BE2C (cell line): ENCODE results near the gene FOXB2.
"Not testable (repeated sequence)": the region's sequence is repeated elsewhere in the genome, so short reads cannot be mapped to it uniquely, and the experiment has no call there.

Source experiments
- DNase-seq: peaks from one replicate; pipeline ENCODE4 v3.0.0-alpha.2; 2020
- H3K27me3 ChIP-seq: fragments of 250-450 bp; sonication (Bioruptor Pico); 2 replicates; pipeline ENCODE4 v1.5.1; 2020; ENCODE audit warnings: mild to moderate bottlenecking
- H3K36me3 ChIP-seq: fragments of 250-450 bp; sonication (Bioruptor Pico); 2 replicates; pipeline ENCODE4 v1.5.1; 2020; ENCODE audit warnings: mild to moderate bottlenecking
- H3K4me1 ChIP-seq: fragments of 250-450 bp; sonication (Bioruptor Pico); 2 replicates; pipeline ENCODE4 v1.5.1; 2020
- H3K4me3 ChIP-seq: 2 replicates; pipeline ENCODE4 v1.5.1; 2011; ENCODE audit warnings: low read depth, low read length
- H3K9me3 ChIP-seq: fragments of 250-450 bp; sonication (Bioruptor Pico); 2 replicates; pipeline ENCODE4 v1.5.1; 2020
- TF ChIP-seq, protein P1 (sequence below): IDR thresholded peaks from 2 replicates; pipeline ENCODE4 v1.5.1; 2012; ENCODE audit warnings: mild to moderate bottlenecking, low read depth, low read length

The FOXB2 gene

DNA sequence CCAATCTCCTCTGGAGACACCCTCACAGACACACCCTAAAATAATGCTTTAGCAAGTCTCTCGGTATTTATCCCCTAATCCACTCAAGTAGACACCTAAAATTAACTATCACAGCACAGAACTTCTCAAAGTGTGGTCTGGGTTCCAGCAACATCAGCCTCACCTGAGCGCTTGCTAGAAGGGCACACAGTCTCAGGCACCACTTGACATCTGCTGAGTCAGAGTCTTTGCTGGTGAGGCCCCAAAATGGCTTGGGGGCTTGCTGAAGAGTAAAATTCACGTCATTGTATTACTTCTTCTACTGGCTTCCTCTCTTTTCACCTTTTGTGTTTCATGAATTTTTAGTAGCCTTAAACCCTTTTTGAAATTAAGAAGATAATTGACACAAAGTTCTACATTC lies 9.0 kb downstream of the FOXB2 start:
- no peaks in the 10 kb centered on the region for H3K36me3 ChIP-seq
- no peak for DNase-seq
- TF ChIP-seq, protein P1, sequence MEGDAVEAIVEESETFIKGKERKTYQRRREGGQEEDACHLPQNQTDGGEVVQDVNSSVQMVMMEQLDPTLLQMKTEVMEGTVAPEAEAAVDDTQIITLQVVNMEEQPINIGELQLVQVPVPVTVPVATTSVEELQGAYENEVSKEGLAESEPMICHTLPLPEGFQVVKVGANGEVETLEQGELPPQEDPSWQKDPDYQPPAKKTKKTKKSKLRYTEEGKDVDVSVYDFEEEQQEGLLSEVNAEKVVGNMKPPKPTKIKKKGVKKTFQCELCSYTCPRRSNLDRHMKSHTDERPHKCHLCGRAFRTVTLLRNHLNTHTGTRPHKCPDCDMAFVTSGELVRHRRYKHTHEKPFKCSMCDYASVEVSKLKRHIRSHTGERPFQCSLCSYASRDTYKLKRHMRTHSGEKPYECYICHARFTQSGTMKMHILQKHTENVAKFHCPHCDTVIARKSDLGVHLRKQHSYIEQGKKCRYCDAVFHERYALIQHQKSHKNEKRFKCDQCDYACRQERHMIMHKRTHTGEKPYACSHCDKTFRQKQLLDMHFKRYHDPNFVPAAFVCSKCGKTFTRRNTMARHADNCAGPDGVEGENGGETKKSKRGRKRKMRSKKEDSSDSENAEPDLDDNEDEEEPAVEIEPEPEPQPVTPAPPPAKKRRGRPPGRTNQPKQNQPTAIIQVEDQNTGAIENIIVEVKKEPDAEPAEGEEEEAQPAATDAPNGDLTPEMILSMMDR: no peak
- no peaks in the 10 kb centered on the region for H3K9me3 ChIP-seq
- H3K27me3 ChIP-seq: peaks cover 72% of the 10 kb centered on the region
- H3K4me1 ChIP-seq: no peaks in the 10 kb centered on the region
- no peak overlapping the region for H3K4me3 ChIP-seq

DNA sequence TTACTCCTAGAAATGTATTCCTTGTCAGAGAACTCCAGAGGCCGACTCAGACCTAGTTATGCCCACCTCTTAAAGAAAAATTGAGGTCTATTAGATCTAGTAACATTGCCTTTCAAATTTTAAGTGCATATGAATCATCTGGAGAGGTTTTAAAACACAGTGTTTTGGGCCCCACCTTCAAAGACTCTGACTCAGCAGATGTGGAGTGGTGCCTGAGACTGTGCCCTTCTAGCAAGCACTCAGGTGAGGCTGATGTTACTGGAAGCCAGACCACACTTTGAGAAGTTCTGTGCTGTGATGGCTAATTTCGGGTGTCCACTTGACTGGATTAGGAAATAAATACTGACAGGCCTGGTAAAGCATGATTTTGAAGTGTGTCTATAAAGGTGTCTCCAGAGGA lies 10.6 kb downstream of the FOXB2 start:
- Histone ChIP-seq H3K36me3 (no peaks in the 10 kb centered on the region), H3K4me3 (no peak overlapping the region), H3K27me3 (peaks cover 65% of the 10 kb centered on the region), H3K9me3 (no peaks in the 10 kb centered on the region), H3K4me1 (no peaks in the 10 kb centered on the region)
- TF ChIP-seq, protein P1: no peak
- DNase-seq: no peak

- H3K9me3 ChIP-seq: no peaks in the 10 kb centered on the region
- TF ChIP-seq, protein P1: no peak
- no peaks in the 10 kb centered on the region for H3K36me3 ChIP-seq
- no peaks in the 10 kb centered on the region for H3K4me1 ChIP-seq
- peaks cover 21% of the 10 kb centered on the region for H3K27me3 ChIP-seq
- no peak for DNase-seq
- no peak overlapping the region for H3K4me3 ChIP-seq
Measured at GRCh38 chr9:77038281-77039036, 19.0 kb downstream of the FOXB2 start.

- H3K4me3 ChIP-seq: no peak overlapping the region
- peaks cover 21% of the 10 kb centered on the region for H3K27me3 ChIP-seq
- H3K9me3 ChIP-seq: no peaks in the 10 kb centered on the region
- TF ChIP-seq, protein P1: no peak
- H3K36me3 ChIP-seq: no peaks in the 10 kb centered on the region
- no peak for DNase-seq
- no peaks in the 10 kb centered on the region for H3K4me1 ChIP-seq
Measured at GRCh38 chr9:77040340-77040739, 20.9 kb downstream of the FOXB2 start.

- H3K4me3 ChIP-seq, H3K36me3 ChIP-seq, DNase-seq, H3K9me3 ChIP-seq, H3K4me1 ChIP-seq: not testable (repeated sequence)
- peaks cover 46% of the 10 kb centered on the region for H3K27me3 ChIP-seq
Measured at GRCh38 chr9:77043743-77044142, 24.3 kb downstream of the FOXB2 start.

GRCh38 chr9:77060681-77061080 lies 41.2 kb downstream of the FOXB2 start:
- not testable (repeated sequence) for H3K4me1 ChIP-seq, H3K9me3 ChIP-seq, DNase-seq, H3K36me3 ChIP-seq, H3K4me3 ChIP-seq
- peaks cover 38% of the 10 kb centered on the region for H3K27me3 ChIP-seq

DNA sequence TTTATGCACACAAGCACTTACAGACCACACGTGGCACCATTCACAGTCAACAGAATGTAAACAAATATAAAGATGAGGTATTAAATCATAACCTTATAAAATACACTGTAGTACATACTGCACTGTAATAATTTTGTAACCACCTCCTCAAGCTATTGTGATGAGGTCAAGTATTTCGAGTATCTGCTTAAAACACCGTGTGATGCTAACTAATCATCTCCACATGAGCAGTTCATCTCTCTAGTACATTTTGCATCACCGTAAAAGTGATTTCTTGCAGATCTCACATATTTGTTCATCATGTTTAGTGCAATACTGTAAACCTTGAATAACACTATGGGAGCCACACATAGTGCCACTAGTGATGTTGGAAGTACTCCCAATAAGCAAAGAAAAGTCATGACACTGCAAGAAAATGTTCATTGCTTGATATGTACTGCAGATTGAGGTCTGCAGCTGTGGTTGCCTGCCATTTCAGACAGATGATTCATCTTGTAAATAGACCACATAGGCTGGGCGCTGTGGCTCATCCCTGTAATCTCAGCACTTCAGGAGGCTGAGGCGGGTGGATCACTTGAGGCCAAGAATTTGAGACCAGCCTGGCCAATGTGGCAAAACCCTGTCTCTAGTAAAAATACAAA lies 44.3 kb downstream of the FOXB2 start:
- TF ChIP-seq, protein P1: no peak
- no peak overlapping the region for H3K4me3 ChIP-seq
- H3K4me1 ChIP-seq: no peaks in the 10 kb centered on the region
- H3K27me3 ChIP-seq: peaks cover 13% of the 10 kb centered on the region
- H3K36me3 ChIP-seq: no peaks in the 10 kb centered on the region
- DNase-seq: no peak
- no peaks in the 10 kb centered on the region; the same call in 1 of the 2 replicates for H3K9me3 ChIP-seq
